HL-60 (cell line): ENCODE measurements around the gene CHTF18.

Source experiments
- CTCF ChIP-seq: IDR thresholded peaks from one replicate; pipeline ENCODE4 v1.5.1; 2011; ENCODE audit warnings: low read length, control low read depth, inconsistent platforms; ENCODE audit not compliant: insufficient read depth
- GABPA ChIP-seq: IDR thresholded peaks from 2 replicates; pipeline ENCODE4 v1.6.1; 2012; ENCODE audit warnings: low read depth

- TF ChIP-seq GABPA (no peak), CTCF (no peak)
Measured at GRCh38 chr16:843771-844170, 55.4 kb downstream of the CHTF18 start.
